ENCODE results near the gene ZCCHC7. TPM values are rescaled to one million over a fixed set of nuclear protein-coding genes. Genes with fewer than 3 reads are reported as not detected.

The ZCCHC7 gene
- polyA plus RNA-seq, 2 of the 4 experiments (the other 2 are of a cell fraction) = 15.7 to 30.0 TPM

DNA sequence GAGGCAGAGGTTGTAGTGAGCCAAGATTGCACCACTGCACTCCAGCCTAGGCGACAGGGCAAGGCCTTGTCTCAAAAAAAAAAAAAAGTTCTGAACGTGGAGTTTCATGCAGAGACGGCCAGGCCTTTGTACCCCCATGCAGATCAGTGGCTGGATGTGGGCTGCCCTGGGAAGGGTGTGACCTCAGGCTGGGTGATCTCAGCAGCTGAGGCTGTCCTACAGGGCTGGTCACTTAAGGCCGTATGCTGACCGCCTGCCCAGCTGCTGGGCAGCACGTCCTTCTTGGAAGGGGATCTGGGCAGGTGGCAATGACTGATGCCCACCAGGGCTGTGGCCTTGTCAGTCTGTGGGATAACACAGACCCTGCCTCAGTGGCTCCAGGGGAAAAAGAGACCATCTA lies 264.9 kb downstream of the ZCCHC7 start:
- POLR2A ChIA-PET = no interaction called here

GRCh38 chr9:37386988-37387387 lies 266.6 kb downstream of the ZCCHC7 start:
- CTCF ChIA-PET = interaction anchor here (0.9 to 1.8 kb wide), 7 partner anchors 13 to 391 kb away, joined by 3 to 4 read pairs (median 3); no protein-coding TSS in a partner anchor
- DNase-seq (ENCODE audit: low read depth in 1 of 2, low spot score in 1 of 2) (no peak), ATAC-seq (no peak), FAIRE-seq (no peak)
- Histone ChIP-seq H3K4me2 (no peak overlapping the region), H3K4me1 (no peaks in the 10 kb centered on the region), H3K9me3 (no peaks in the 10 kb centered on the region), H3K27ac (no peak overlapping the region), H3K4me3 (no peak overlapping the region)
- 60% methylated on average over 10 of the region's 10 CpGs for WGBS (ENCODE audit: missing lambda C conversion rate)
- POLR2A ChIA-PET = no interaction called here
- TF ChIP-seq JUN (IDR thresholded peaks at IDR 0.05) = no peak
- no peak for TF ChIP-seq TFCP2L1 (CRISPR knock-in tag; IDR thresholded peaks at IDR 0.05)
- no peak for TF ChIP-seq JUNB (IDR thresholded peaks at IDR 0.05)
- TF ChIP-seq SMC3 (IDR thresholded peaks at IDR 0.05) = no peak
- TF ChIP-seq ESRRA (IDR thresholded peaks at IDR 0.05; ENCODE audit: borderline replicate concordance, low read length) = no peak
- no peak for TF ChIP-seq POLR2AphosphoS2 (conservative IDR thresholded peaks at IDR 0.05; ENCODE audit: low read length)
- TF ChIP-seq CEBPB (IDR thresholded peaks at IDR 0.05) = no peak
- no peak for TF ChIP-seq HDAC2 (IDR thresholded peaks at IDR 0.05)

More for the DNA sequence above, 264.9 kb downstream of the ZCCHC7 start:
- TF ChIP-seq BHLHE40 (IDR thresholded peaks at IDR 0.05; ENCODE audit: low read depth, low read length) (no peak), FOXS1 (CRISPR knock-in tag; IDR thresholded peaks at IDR 0.05) (no peak), CTCF (IDR thresholded peaks at IDR 0.05) (no peak), ATOH8 (CRISPR knock-in tag; IDR thresholded peaks at IDR 0.05; ENCODE audit: low read depth) (no peak), NFE2L2 (conservative IDR thresholded peaks at IDR 0.05; ENCODE audit: low read length) (no peak)
- TF ChIP-seq, protein P1, sequence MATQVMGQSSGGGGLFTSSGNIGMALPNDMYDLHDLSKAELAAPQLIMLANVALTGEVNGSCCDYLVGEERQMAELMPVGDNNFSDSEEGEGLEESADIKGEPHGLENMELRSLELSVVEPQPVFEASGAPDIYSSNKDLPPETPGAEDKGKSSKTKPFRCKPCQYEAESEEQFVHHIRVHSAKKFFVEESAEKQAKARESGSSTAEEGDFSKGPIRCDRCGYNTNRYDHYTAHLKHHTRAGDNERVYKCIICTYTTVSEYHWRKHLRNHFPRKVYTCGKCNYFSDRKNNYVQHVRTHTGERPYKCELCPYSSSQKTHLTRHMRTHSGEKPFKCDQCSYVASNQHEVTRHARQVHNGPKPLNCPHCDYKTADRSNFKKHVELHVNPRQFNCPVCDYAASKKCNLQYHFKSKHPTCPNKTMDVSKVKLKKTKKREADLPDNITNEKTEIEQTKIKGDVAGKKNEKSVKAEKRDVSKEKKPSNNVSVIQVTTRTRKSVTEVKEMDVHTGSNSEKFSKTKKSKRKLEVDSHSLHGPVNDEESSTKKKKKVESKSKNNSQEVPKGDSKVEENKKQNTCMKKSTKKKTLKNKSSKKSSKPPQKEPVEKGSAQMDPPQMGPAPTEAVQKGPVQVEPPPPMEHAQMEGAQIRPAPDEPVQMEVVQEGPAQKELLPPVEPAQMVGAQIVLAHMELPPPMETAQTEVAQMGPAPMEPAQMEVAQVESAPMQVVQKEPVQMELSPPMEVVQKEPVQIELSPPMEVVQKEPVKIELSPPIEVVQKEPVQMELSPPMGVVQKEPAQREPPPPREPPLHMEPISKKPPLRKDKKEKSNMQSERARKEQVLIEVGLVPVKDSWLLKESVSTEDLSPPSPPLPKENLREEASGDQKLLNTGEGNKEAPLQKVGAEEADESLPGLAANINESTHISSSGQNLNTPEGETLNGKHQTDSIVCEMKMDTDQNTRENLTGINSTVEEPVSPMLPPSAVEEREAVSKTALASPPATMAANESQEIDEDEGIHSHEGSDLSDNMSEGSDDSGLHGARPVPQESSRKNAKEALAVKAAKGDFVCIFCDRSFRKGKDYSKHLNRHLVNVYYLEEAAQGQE (IDR thresholded peaks at IDR 0.05) = no peak
- DNase-seq (ENCODE audit: low read depth in 1 of 2, low spot score in 1 of 2) (no peak), ATAC-seq (no peak), FAIRE-seq (no peak)
- H3K9me3 ChIP-seq = no peaks in the 10 kb centered on the region
- H3K27ac ChIP-seq = no peak overlapping the region
- CTCF ChIA-PET = interaction anchor here (0.6 to 1.6 kb wide), 5 partner anchors 13 to 511 kb away, joined by 3 to 5 read pairs (median 4); no protein-coding TSS in a partner anchor
- WGBS (ENCODE audit: missing lambda C conversion rate) = 91% methylated on average over 6 of the region's 6 CpGs
- H3K4me2 ChIP-seq = no peak overlapping the region
- no peaks in the 10 kb centered on the region for H3K4me1 ChIP-seq
- no peak overlapping the region for H3K4me3 ChIP-seq

DNA sequence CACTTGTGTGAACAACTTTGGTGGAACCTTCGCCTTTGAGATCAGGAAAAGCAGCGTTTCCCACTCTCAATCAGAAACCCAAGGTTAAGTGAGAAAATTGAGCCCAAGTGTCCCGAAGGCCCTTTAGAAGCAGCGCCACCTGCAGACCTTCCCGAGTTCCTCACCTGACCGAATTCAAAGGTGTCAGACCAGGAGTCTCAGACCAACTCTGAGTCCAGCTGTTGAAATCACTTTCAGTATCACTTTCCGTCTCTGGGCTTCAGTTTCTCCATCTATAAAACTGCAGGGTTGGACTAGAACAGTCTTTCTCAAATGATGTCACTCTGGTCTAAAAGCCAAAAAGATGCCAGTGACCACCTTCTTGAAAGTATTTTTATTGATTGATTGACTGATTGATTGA lies 270.4 kb downstream of the ZCCHC7 start:
- Histone ChIP-seq H3K27ac (no peak overlapping the region), H3K4me3 (no peak overlapping the region), H3K9me3 (no peaks in the 10 kb centered on the region), H3K4me2 (no peak overlapping the region), H3K4me1 (no peaks in the 10 kb centered on the region)
- 30% methylated on average over 7 of the region's 7 CpGs for WGBS (ENCODE audit: missing lambda C conversion rate)
- ATAC-seq = peak in 1 of 2 experiments; percentile 46; a peak in 3 of 6 replicates
- DNase-seq (ENCODE audit: low read depth in 1 of 2, low spot score in 1 of 2) = peak in 1 of 2 experiments; percentile 44
- ChIA-PET CTCF (interaction anchor here (0.6 to 3.1 kb wide), 4 partner anchors 18 to 433 kb away, joined by 3 to 8 read pairs (median 4); no protein-coding TSS in a partner anchor), POLR2A (no interaction called here)
- TF ChIP-seq HES2 (IDR thresholded peaks at IDR 0.05) (no peak), RAD21 (conservative IDR thresholded peaks at IDR 0.05 in 1 of 2, IDR thresholded peaks at IDR 0.05 in 1 of 2) (peak in 1 of 2 experiments; percentile 32; a peak in 2 of 5 replicates), CEBPB (IDR thresholded peaks at IDR 0.05) (no peak), NPAS2 (CRISPR knock-in tag; IDR thresholded peaks at IDR 0.05; ENCODE audit: borderline replicate concordance) (no peak), MAFK (IDR thresholded peaks at IDR 0.05; ENCODE audit: partially characterized antibody) (no peak), HDAC2 (IDR thresholded peaks at IDR 0.05) (no peak), MAZ (IDR thresholded peaks at IDR 0.05; ENCODE audit: borderline replicate concordance, low read depth, low read length) (no peak), RCOR1 (IDR thresholded peaks at IDR 0.05; ENCODE audit: low read depth, low read length) (no peak), POLR2A (IDR thresholded peaks at IDR 0.05; ENCODE audit: low read length) (no peak), CTCF (IDR thresholded peaks at IDR 0.05) (peak; percentile 22; the same call in 1 of the 3 replicates), ZFP36 (IDR thresholded peaks at IDR 0.05; ENCODE audit: borderline replicate concordance, partially characterized antibody) (no peak)
- TF ChIP-seq, protein P2, sequence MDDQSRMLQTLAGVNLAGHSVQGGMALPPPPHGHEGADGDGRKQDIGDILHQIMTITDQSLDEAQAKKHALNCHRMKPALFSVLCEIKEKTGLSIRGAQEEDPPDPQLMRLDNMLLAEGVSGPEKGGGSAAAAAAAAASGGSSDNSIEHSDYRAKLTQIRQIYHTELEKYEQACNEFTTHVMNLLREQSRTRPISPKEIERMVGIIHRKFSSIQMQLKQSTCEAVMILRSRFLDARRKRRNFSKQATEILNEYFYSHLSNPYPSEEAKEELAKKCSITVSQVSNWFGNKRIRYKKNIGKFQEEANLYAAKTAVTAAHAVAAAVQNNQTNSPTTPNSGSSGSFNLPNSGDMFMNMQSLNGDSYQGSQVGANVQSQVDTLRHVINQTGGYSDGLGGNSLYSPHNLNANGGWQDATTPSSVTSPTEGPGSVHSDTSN (IDR thresholded peaks at IDR 0.05) = no peak
- no peak for FAIRE-seq
